NCI-H774 (cell line): ENCODE data around the gene ARSB.
"Not testable (repeated sequence)": the region's sequence is repeated elsewhere in the genome, so short reads cannot be mapped to it uniquely, and the experiment has no call there.

Source experiments
- DNase-seq: peaks from one replicate; lab custom pipeline; 2025; lab: John Stamatoyannopoulos, UW

Gene ARSB

GRCh38 chr5:78750281-78750680 is 234.8 kb downstream of the ARSB start:
- no peak for DNase-seq

- DNase-seq, result no peak
Observed at GRCh38 chr5:78747705-78748359, 237.3 kb downstream of the ARSB start.

GRCh38 chr5:78747055-78747454 is 238.1 kb downstream of the ARSB start:
- DNase-seq, result no peak

- DNase-seq, result no peak
Observed at GRCh38 chr5:78746021-78746770, 238.9 kb downstream of the ARSB start.

- no peak for DNase-seq
Observed at GRCh38 chr5:78744951-78745534, 240.1 kb downstream of the ARSB start.

- no peak for DNase-seq
Observed at GRCh38 chr5:78741019-78741418, 244.1 kb downstream of the ARSB start.

GRCh38 chr5:78738693-78739300 is 246.3 kb downstream of the ARSB start:
- no peak for DNase-seq

GRCh38 chr5:78738104-78738503 is 247.0 kb downstream of the ARSB start:
- no peak for DNase-seq

GRCh38 chr5:78735834-78736463 is 249.2 kb downstream of the ARSB start:
- no peak for DNase-seq

GRCh38 chr5:78734950-78735349 is 250.2 kb downstream of the ARSB start:
- DNase-seq, result no peak

- DNase-seq, result no peak
Observed at GRCh38 chr5:78734094-78734845, 250.8 kb downstream of the ARSB start.

- not testable (repeated sequence) for DNase-seq
Observed at GRCh38 chr5:78732721-78733120, 252.4 kb downstream of the ARSB start.

GRCh38 chr5:78731884-78732283 is 253.2 kb downstream of the ARSB start:
- no peak for DNase-seq

GRCh38 chr5:78730300-78731094 is 254.6 kb downstream of the ARSB start:
- no peak for DNase-seq

- no peak for DNase-seq
Observed at GRCh38 chr5:78727786-78728761, 257.0 kb downstream of the ARSB start.
